ENCODE measurements around the gene FKBP1A. TPM values are rescaled to one million over a fixed set of nuclear protein-coding genes. Genes with fewer than 3 reads are reported as not detected.
A peak's percentile ranks its signal among the peaks of the same experiment; 100 is the strongest.

FKBP1A gene
- total and polyA plus RNA-seq, 2 donors (not counting 3 experiments of a cell fraction or from before 2014, with no cell fraction given), result 968 to 1,972 TPM

DNA sequence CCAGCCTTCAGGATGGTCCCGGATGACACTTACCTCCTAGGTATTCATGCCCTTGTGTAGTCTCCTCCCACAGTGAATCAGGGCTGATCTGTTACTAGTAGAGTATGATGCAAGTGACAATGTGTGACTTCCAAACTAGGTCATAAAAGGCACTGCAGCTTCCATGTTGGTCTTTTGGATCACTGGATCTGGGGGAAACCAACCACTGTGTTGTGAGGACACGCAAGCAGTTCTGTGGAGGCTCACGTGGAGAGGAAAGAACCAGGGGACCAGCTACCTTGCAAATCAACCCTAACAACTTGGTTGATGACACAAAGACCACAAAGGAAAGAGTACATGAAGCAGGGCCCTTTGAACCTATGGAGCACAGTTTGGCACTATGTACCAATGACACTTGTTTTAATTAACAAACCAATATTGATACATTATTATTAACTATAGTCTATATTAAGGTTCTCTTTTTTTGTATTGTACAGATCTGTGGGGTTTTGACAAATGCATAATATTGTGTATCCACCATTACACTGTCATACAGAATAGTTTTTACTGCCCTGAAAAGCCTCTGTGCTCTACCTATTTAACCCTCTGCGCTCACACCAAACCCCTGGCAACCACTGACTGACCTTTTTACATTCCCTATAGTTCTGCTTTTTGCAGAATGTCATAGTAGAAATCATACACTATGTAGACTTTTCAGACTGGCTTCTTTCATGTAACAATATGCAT lies 47.7 kb downstream of the FKBP1A start:
- ChIA-PET POLR2A (no interaction called here), CTCF (interaction anchor here (1.1 to 1.6 kb wide), 4 partner anchors 17 to 93 kb away, joined by 3 to 8 read pairs (median 6); no protein-coding TSS in a partner anchor)
- DNase-seq (ENCODE audit: low read depth, low spot score) (no peak), FAIRE-seq (no peak)
- no peak overlapping the region for H3K4me2 ChIP-seq (ENCODE audit: insufficient read depth, low read length)
- H3K36me3 ChIP-seq (ENCODE audit: control insufficient read depth in 2 of 2, extremely low read depth in 1 of 2, insufficient read depth in 2 of 2, low read length in 2 of 2), result no peaks in the 10 kb centered on the region
- no peaks in the 10 kb centered on the region for H4K20me1 ChIP-seq (replicated peaks; ENCODE audit: control insufficient read depth, extremely low read depth, insufficient read depth, low read length)
- H3K4me1 ChIP-seq (ENCODE audit: control insufficient read depth, extremely low read depth, insufficient read depth, low read length), result peaks cover 39% of the 10 kb centered on the region
- intact Hi-C loops (cut with micrococcal nuclease) (no loop called here), dilution Hi-C loops (cut with MboI; ENCODE audit: extremely low pct_ligation_motif_present, low sequenced_read_pairs) (no loop called here)
- BruUV-seq (replicated peaks), result no TSS peak
- H3K79me2 ChIP-seq (ENCODE audit: control insufficient read depth, insufficient read depth, low read length), result no peaks in the 10 kb centered on the region
- no peaks in the 10 kb centered on the region for H3K9me3 ChIP-seq (replicated peaks; ENCODE audit: control insufficient read depth, insufficient read depth, low read length)
- no peak for TF ChIP-seq MYC (IDR thresholded peaks at IDR 0.05; ENCODE audit: low read depth, low read length)
- no peak for TF ChIP-seq EZH2 (IDR thresholded peaks at IDR 0.05; ENCODE audit: borderline replicate concordance, low read depth, low read length, severe bottlenecking)
- no peak for TF ChIP-seq GATA2 (IDR thresholded peaks at IDR 0.05; ENCODE audit: insufficient read depth, insufficient read length, low read depth, low read length)
- TF ChIP-seq POLR2A (IDR thresholded peaks at IDR 0.05; ENCODE audit: low read depth, low read length), result no peak
- TF ChIP-seq, protein P1, sequence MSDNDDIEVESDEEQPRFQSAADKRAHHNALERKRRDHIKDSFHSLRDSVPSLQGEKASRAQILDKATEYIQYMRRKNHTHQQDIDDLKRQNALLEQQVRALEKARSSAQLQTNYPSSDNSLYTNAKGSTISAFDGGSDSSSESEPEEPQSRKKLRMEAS (IDR thresholded peaks at IDR 0.05; ENCODE audit: insufficient read depth, insufficient read length), result no peak
- TF ChIP-seq, protein P2, sequence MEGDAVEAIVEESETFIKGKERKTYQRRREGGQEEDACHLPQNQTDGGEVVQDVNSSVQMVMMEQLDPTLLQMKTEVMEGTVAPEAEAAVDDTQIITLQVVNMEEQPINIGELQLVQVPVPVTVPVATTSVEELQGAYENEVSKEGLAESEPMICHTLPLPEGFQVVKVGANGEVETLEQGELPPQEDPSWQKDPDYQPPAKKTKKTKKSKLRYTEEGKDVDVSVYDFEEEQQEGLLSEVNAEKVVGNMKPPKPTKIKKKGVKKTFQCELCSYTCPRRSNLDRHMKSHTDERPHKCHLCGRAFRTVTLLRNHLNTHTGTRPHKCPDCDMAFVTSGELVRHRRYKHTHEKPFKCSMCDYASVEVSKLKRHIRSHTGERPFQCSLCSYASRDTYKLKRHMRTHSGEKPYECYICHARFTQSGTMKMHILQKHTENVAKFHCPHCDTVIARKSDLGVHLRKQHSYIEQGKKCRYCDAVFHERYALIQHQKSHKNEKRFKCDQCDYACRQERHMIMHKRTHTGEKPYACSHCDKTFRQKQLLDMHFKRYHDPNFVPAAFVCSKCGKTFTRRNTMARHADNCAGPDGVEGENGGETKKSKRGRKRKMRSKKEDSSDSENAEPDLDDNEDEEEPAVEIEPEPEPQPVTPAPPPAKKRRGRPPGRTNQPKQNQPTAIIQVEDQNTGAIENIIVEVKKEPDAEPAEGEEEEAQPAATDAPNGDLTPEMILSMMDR (IDR thresholded peaks at IDR 0.05; ENCODE audit: extremely low read depth in 1 of 2, insufficient read depth in 1 of 2, low read depth in 1 of 2, low read length in 2 of 2), result no peak
- TF ChIP-seq POLR2AphosphoS5 (IDR thresholded peaks at IDR 0.05; ENCODE audit: insufficient read depth, low read depth, low read length), result no peak
- no peak for TF ChIP-seq JUN (IDR thresholded peaks at IDR 0.05; ENCODE audit: borderline replicate concordance, insufficient read depth, insufficient read length, low read depth)
- TF ChIP-seq FOS (IDR thresholded peaks at IDR 0.05; ENCODE audit: borderline replicate concordance, insufficient read depth, low read length), result no peak
- H3K27me3 ChIP-seq (ENCODE audit: control insufficient read depth in 2 of 2, insufficient read depth in 2 of 2, low read length in 2 of 2), result no peaks in the 10 kb centered on the region
- H3K27ac ChIP-seq (ENCODE audit: insufficient read depth, low read depth, low read length), result peak overlapping the region; percentile 0
- no peak overlapping the region for H3K9ac ChIP-seq (replicated peaks; ENCODE audit: extremely low read depth, insufficient read depth, low read length)
- H3K9me1 ChIP-seq (replicated peaks; ENCODE audit: control insufficient read depth, extremely low read depth, insufficient read depth, low read length), result no peaks in the 10 kb centered on the region
- H2AFZ ChIP-seq (ENCODE audit: low read depth, low read length), result no peak overlapping the region
- H3K4me3 ChIP-seq (replicated peaks in 1 of 3; ENCODE audit: insufficient read depth in 1 of 3, low read depth in 1 of 3, low read length in 3 of 3), result no peak overlapping the region

All from endothelial cell of umbilical vein (primary cell).